Measurements from ENCODE around the gene BMP6.

- TF ChIP-seq POLR2A (IDR thresholded peaks at IDR 0.05) (no peak), CTCF (IDR thresholded peaks at IDR 0.05) (no peak), POLR2AphosphoS5 (IDR thresholded peaks at IDR 0.05) (no peak)
Measured at GRCh38 chr6:7920425-7920824, 194.5 kb downstream of the BMP6 start.

Measured in breast epithelium (tissue), 3 donors.